RWPE1 (cell line): ENCODE measurements around the gene RASGRF2.

Experiments used
- CTCF ChIA-PET: fragments of 350-600 bp; sonication (Branson Sonifier 250); formaldehyde crosslinking; extraction: SDS; loops from one replicate; lab custom pipeline; 2021; lab: Yijun Ruan, JAX
- POLR2A ChIA-PET: fragments of 400-600 bp; formaldehyde crosslinking; extraction: SDS; loops from one replicate; lab custom pipeline; 2020; ENCODE audit warnings: antibody characterized with exemption; ENCODE audit not compliant: low non-redundant PET; lab: Yijun Ruan, JAX
- DNase-seq: peaks from one replicate; pipeline ENCODE4 v3.0.0; 2012; ENCODE audit warnings: low spot score
- H3K27ac ChIP-seq: fragments of 450-650 bp; 2 replicates; pipeline ENCODE4 v1.5.1; 2017
- CTCF ChIP-seq: fragments of 450-650 bp; conservative IDR thresholded peaks from 2 replicates; pipeline ENCODE4 v1.5.1; 2017; ENCODE audit warnings: low read depth, mild to moderate bottlenecking

The RASGRF2 gene

GRCh38 chr5:81068063-81068462 is 107.9 kb downstream of the RASGRF2 start:
- CTCF ChIA-PET = interaction anchor here (0.6 kb wide), 2 partner anchors 317 to 337 kb away, joined by 3 to 7 read pairs; no protein-coding TSS in a partner anchor
- DNase-seq = no peak
- H3K27ac ChIP-seq = no peak overlapping the region
- POLR2A ChIA-PET = no interaction called here
- no peak for TF ChIP-seq CTCF

- H3K27ac ChIP-seq = no peak overlapping the region
- POLR2A ChIA-PET = no interaction called here
- DNase-seq = no peak
- no peak for TF ChIP-seq CTCF
- CTCF ChIA-PET = interaction anchor here (0.6 kb wide), 2 partner anchors 318 to 336 kb away, joined by 3 to 7 read pairs; no protein-coding TSS in a partner anchor
These were observed 108.5 kb downstream of the RASGRF2 start for GRCh38 chr5:81068635-81069034.

- no peak for TF ChIP-seq CTCF
- no peak overlapping the region for H3K27ac ChIP-seq
- ChIA-PET CTCF (interaction anchor here (0.7 to 1.0 kb wide), 2 partner anchors 116 to 881 kb away, joined by 3 read pairs; no protein-coding TSS in a partner anchor), POLR2A (no interaction called here)
- DNase-seq = no peak
These were observed 109.8 kb downstream of the RASGRF2 start for GRCh38 chr5:81069990-81070389.

- H3K27ac ChIP-seq = no peak overlapping the region
- ChIA-PET POLR2A (no interaction called here), CTCF (interaction anchor here (1.0 kb wide), 1 partner anchor 116 kb away, joined by 3 read pairs; no protein-coding TSS in a partner anchor)
- DNase-seq = no peak
- no peak for TF ChIP-seq CTCF
These were observed 110.5 kb downstream of the RASGRF2 start for GRCh38 chr5:81070571-81071255.

GRCh38 chr5:81075041-81075440 is 114.9 kb downstream of the RASGRF2 start:
- TF ChIP-seq CTCF = no peak
- CTCF ChIA-PET = no interaction called here
- no peak overlapping the region for H3K27ac ChIP-seq
- DNase-seq = no peak
- POLR2A ChIA-PET = no interaction called here

- ChIA-PET POLR2A (no interaction called here), CTCF (no interaction called here)
- no peak for TF ChIP-seq CTCF
These were observed 116.9 kb downstream of the RASGRF2 start for GRCh38 chr5:81077105-81077504.

More at GRCh38 chr5:81077105-81077504, 116.9 kb downstream of the RASGRF2 start:
- H3K27ac ChIP-seq = no peak overlapping the region
- no peak for DNase-seq
